NCI-H2029 (cell line): ENCODE measurements around the gene ANXA3.

Experiments
- DNase-seq: peaks from one replicate; lab custom pipeline; 2025; lab: John Stamatoyannopoulos, UW

The ANXA3 gene

DNA sequence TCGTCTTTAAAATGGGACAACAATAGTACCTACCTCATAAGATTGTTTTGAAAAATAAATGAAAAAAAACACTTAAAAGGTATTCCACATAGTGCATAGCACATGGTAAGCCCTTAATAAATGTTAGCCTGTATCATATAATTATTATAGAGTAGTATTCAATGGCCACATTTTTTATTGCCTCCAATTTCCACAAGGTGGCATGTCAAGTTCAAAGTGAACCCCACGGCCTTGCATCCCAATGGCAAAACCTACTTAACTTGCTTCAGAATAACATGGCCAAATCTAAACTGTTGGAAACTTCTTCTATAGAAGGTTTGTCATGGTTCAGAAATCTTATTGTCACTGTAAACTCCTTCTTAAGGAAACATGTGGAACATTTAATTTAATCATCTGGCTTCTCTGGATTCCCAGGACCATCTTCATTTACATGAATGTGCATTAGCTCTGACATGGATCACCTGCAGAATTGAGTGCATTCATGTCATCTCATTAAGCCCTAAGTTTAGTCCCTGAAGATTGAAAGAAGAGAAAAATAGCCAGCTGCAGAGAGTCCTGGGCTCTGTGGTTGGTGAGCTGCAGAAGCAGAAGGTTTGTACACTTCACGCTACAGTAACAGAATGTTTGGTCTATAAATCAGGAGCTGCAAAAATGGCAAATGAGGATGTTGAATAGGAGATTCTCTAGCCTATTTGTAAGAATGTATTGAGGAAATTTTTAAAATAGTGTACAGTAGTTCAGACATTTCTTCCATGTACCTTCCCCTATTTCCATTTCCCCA, 61.0 kb downstream of the ANXA3 start:
- DNase-seq: no peak

GRCh38 chr4:78613522-78614321, 62.2 kb downstream of the ANXA3 start:
- DNase-seq: no peak

DNA sequence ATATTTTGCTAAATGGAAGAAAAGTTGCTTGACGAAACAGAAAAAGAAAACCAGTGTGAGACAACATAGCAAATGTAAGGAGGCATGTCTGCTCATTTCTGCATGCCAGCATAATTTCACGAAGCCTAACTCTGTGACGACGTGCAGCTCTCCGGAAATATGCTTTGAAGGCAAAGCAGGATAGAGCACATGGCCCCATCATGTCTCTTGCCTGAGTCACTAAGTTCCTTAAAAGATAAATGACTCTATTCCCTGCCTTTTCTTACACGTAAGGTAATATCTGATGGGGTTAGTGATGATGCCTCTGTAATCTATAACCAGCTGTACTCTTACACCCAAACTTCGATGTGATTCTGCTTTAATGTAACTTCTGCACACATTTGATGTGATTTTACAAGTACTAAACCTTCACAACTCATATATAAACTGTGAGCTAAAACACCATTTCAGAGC, 64.5 kb downstream of the ANXA3 start:
- DNase-seq: no peak

DNA sequence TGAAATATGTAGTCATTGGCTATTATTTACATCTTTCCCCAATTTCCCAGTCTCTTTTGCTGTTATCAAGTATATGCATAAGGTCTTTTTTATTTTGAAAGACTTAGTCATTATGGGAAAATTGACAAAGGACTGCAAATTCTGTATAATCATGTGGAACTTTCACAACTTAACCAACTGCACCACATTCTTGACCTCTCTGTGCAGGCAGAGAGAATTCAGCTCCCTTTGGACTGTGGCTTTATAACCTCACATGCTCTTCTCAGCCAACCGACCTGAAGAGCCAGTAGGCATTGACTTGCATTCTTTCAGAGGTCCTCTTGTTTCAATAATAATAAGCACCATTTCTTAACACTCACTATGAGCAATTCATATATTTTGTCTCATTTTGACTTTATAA, 66.9 kb downstream of the ANXA3 start:
- no peak for DNase-seq

- no peak for DNase-seq
Measured at GRCh38 chr4:78621395-78621794, 69.8 kb downstream of the ANXA3 start.

DNA sequence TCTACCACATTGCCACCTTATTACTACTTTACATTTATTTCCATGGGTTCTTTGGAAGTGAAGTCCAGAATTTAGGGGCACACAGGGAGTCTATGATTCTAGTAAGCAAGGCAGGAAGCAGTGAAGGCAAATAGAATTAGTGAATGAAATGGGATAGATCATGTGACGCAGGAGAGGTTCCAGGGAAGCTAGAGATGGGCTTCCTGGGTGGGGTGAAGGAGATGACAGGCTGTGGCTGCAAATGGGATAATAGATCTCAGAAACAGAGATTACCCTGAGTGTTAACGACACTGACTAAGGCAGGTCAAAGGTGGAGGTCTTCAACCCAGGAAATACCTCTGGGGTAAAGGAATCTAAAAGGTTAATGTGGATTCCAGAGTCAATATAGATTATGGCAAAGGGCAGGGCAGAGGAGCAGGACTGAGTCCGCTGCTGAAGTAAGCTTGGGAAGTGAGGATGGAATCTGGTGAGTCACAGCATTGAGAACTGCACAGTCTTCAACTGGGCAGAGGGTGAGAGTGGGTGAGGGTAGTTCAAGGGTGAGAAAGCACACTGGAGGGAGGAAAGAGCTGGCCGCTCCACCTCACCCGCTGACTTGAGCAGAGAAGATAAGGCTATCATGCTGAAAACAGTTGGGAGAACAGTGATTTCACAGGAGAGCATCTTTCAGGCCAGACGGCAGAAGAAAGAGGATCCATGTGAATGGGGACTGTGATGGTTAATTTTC, 70.8 kb downstream of the ANXA3 start:
- no peak for DNase-seq

- DNase-seq: no peak
Measured at GRCh38 chr4:78624048-78624447, 72.5 kb downstream of the ANXA3 start.

DNA sequence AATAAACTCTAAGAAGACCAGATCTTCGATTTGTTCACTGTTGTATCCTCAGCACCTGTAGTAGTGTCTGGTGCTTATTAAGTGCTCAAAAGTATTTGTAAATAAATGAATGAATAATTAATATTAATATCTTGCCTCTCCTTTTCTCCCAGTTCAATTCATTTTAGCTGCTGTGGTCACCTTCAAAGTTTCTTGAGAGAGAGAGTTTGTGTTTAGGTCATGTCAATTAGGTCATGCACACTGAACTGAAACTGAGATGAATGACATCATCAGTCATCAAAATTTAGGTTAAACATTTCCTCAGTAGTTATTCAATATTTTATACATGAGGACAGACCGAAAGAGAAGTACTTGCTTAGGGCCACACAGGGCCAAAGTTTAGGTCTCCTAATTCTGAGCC, 73.5 kb downstream of the ANXA3 start:
- no peak for DNase-seq

DNA sequence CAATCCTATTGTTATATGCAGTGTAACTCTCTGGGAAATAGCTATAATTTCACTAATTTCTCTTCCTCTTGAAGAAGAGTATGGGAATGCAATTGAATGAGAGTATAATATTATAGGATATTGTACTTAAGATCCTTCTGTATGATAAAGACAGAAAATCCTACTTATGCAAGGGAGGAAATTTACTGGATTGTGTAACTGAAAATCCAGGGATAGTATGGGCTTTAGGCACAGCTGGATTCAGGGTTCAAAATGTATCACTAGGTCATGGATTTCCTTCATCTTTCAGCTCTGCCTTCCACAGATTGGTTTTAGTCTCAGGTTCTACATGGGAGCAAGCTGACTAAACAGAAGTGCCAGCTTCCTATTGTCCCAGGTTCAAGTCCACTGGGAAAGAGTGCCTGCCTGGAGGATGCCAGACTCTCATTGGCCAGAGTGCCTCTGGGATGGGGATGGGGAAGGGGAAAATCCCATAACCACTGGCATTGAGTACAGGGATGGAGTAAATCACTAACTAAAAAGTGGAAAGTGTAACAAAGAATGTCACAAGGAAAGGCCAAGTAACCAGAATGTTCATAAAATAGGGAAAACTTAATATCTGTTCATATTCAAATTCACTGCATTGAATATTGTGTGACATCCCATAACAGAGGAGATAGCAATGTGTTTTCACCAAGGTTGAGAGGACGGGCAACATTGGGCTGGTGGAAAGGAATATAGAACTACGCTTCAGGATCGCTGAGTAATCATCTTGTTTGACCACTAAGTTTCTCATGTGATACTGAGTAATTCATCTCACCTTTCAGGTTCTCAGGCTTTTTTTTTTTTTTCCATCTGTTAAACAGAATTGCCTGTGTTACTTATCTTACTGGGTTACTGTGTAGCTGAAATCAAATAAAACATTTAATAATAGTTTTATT, 75.7 kb downstream of the ANXA3 start:
- DNase-seq: no peak

- DNase-seq: no peak
Measured at GRCh38 chr4:78627966-78628678, 76.6 kb downstream of the ANXA3 start.

DNA sequence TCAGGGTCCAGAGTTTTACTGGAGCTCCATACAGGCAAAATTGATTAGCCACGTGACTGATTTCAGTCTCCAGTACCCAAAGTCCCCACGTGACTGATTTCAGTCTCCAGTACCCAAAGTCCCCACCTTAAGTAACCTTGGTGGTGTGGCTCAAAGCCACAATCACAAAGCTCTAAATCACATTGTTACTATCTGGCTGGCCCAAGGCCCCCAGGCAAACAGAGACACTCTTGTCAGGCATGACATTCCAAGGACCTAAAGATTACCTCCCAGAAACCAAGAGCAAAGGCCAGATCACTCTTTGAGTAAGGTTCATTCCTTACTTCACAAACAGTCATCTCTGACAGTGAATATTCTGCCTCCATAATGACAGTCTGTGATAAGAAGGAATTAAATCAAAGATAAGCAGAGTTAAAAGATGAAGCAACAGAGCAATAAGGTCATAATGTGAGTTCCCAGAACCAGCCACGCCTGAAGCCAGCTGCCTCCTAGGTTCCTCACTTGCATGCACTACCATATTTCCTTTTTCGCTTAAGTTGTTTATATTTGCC, 78.5 kb downstream of the ANXA3 start:
- no peak for DNase-seq

GRCh38 chr4:78630615-78631014, 79.0 kb downstream of the ANXA3 start:
- no peak for DNase-seq

GRCh38 chr4:78634011-78634664, 82.6 kb downstream of the ANXA3 start:
- DNase-seq: no peak

- no peak for DNase-seq
Measured at GRCh38 chr4:78638337-78639172, 87.0 kb downstream of the ANXA3 start.

DNA sequence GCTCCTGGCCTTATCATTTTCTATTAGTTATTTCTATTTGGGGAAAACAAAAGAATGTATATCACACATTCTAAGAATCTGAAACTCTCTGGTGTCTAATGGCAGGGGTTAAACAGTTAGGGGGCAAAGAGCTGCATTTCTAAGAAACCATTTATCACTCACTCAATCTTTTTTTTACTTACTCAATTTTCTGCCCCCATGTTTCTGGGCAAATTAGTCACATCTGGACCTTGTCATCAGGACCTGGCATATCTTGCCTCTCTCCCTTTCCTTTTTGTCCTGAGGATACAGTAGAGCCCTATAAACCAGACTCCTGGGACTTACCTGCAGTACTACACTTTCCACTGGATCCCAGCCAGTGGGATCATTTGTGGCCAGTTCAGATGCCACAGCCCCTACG, 89.1 kb downstream of the ANXA3 start:
- no peak for DNase-seq

GRCh38 chr4:78642934-78643333, 91.4 kb downstream of the ANXA3 start:
- DNase-seq: no peak

- no peak for DNase-seq
Measured at GRCh38 chr4:78644063-78644691, 92.6 kb downstream of the ANXA3 start.

GRCh38 chr4:78644744-78645330, 93.3 kb downstream of the ANXA3 start:
- DNase-seq: no peak
